GM12891 (cell line): ENCODE results near the gene HORMAD1.

ENCODE experiments used
- PAX5 ChIP-seq: IDR thresholded peaks from 2 replicates; pipeline ENCODE4 v1.6.1; 2011; ENCODE audit warnings: low read length, moderate library complexity, mild to moderate bottlenecking; ENCODE audit not compliant: insufficient read depth, severe bottlenecking
- POLR2A ChIP-seq: IDR thresholded peaks from 2 replicates; pipeline ENCODE4 v1.6.1; 2011; ENCODE audit warnings: low read depth, low read length, control low read depth
- POLR2AphosphoS5 ChIP-seq: IDR thresholded peaks from 2 replicates; pipeline ENCODE4 v1.6.1; 2011; ENCODE audit warnings: low read depth, low read length, control low read depth
- POU2F2 ChIP-seq: IDR thresholded peaks from 2 replicates; pipeline ENCODE4 v1.6.1; 2011; ENCODE audit warnings: low read depth, mild to moderate bottlenecking, control low read depth, low read length, moderate library complexity
- SPI1 ChIP-seq: IDR thresholded peaks from 2 replicates; pipeline ENCODE4 v1.6.1; 2011; ENCODE audit warnings: low read depth, low read length, control low read depth
- TAF1 ChIP-seq: IDR thresholded peaks from 2 replicates; pipeline ENCODE4 v1.6.1; 2011; ENCODE audit warnings: low read depth, low read length, control low read depth

GRCh38 chr1:150695561-150695960 is 25.1 kb downstream of the HORMAD1 start:
- TF ChIP-seq POLR2A (no peak), POLR2AphosphoS5 (no peak), TAF1 (no peak), SPI1 (no peak), PAX5 (no peak), POU2F2 (no peak)
